Measurements from ENCODE around the gene GTSE1.
"Not testable (repeated sequence)": the region's sequence is repeated elsewhere in the genome, so short reads cannot be mapped to it uniquely, and the experiment has no call there.

The GTSE1 gene

DNA sequence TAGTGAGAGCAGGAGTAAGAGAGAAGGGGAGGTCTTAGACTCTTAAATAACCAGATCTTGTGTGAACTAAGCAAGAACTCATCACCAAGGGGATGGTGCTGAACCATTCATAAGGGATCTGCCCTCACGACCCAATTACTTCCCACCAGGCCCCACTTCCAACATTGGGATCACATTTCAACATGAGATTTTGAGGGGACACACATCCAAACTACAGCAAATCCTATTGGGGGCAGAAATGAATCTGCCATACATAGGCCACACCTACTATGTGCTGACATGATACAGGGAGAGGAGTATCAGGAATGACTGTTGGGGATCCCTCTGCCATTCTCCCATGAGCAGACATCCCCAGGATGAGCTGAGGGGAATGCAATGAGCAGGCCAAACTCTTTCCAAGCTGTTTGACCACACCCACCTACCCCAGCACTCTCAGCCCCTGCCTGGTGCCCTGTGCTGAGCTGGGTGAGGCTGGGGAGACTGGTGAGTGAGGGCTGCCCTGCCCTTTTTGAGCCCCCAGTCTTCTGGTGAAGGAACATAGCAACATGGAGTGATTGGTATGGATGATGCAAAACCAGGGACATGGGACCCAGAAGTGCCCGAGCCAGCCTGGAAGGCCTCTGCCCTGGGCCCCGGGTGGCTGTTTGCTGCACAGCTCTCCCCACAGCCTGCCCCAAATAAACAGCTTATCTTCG lies 1.2 kb upstream of the GTSE1 start:
- DNase-seq, result no peak

- no peak for DNase-seq
Measured at GRCh38 chr22:46297151-46297812, 612 bp downstream of the GTSE1 start.

DNA sequence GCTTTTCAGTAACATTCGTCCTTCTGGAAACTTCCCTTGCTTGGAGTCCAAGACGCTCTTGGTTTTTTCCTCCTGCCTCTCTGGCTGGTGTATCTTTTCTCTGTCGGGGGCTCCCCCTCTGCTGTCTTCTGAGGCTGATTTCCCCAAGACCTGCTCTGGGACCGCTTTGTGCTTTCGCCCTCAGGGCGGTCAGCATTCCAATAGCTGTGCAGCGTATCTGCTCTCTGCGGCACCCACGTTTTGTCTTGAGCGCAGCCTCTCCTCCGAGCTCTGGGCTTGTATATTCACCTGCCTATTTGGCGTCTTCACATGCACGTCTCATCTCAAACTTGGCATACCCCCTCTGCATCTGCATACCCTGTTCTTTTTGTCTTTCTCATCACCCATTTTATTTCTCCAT lies 2.4 kb downstream of the GTSE1 start:
- no peak for DNase-seq

DNA sequence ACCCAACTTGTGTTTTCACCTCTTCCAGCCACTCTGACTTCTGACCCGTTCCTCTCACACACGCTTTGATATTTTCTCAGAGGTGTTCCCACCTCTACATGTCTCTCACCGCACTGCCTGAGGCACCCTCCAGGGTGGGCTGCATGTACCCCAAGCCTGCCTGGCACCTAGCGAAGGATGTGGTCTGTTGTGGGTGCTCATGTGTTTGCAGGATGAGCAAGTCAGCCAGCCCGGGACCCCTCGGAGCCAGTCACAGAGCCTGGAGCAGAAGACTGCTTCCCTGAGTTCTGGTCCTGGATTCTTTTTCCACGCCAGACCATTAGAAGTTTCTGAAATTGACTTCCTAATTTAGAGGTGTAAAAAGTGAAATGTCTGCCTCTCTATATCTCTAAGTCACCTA lies 3.8 kb downstream of the GTSE1 start:
- DNase-seq, result no peak

DNA sequence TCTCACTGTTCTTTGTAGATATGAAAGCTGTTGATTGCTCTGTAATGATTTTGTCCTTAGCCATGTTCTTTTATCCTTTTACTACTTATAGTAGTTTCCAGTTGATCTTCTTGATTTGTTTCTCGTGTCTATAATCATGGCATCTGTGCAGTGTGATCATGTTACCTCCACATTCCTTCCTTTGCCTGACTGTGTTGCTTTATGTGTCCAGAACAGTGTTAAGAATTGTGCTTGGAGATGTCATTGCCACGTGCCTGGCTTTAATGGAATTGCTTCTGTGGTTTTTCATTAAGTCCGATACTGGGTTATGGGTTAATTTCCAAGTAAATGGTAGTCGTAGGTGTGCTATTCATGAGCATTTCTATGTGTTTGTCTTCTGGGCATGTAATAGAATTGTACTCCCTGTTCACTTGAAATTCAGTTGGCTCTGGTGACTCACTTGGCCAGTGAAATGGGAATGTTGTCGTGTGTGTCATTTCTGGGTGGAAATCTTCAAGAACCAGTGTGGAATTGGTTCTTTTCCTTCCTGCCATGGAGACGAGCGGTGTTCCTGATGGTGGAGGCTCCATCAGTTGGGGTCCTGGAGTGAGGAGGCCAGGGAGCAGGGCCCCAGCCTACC lies 6.8 kb downstream of the GTSE1 start:
- DNase-seq, result no peak

- DNase-seq, result no peak
Measured at GRCh38 chr22:46308283-46308988, 11.8 kb downstream of the GTSE1 start.

DNA sequence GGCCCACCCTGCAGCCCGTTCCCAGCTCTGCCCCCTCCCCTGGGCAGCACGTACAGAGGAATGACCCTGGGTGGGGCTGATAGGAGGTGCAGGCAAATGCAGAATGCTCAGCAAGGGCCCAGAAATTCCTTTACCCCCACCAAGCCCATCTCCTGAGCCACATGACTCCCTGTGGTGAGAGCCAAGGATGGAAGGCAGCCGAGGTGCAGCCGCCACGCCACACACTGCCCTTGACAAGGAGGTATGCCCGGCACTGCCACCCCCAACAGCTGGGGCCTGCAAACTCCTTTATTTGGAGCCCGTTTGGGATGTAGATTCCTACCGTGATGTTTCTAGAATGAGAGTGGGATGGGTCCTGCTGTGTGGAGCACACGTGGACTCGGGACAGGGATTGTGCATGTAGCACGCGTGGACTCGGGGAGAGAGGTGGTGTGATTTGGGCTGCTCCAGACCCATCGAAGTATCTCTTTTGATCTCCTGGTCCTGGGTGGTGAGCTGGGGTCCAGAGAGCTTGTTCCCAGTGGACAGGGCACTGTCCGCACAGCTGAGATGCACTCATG lies 12.9 kb downstream of the GTSE1 start:
- DNase-seq, result no peak

GRCh38 chr22:46312056-46312455 lies 15.4 kb downstream of the GTSE1 start:
- DNase-seq, result no peak

GRCh38 chr22:46312848-46313247 lies 16.2 kb downstream of the GTSE1 start:
- not testable (repeated sequence) for DNase-seq

GRCh38 chr22:46315976-46316375 lies 19.3 kb downstream of the GTSE1 start:
- DNase-seq, result no peak

GRCh38 chr22:46317646-46318045 lies 21.0 kb downstream of the GTSE1 start:
- DNase-seq, result no peak

- no peak for DNase-seq
Measured at GRCh38 chr22:46318576-46318975, 21.9 kb downstream of the GTSE1 start.

GRCh38 chr22:46319319-46319718 lies 22.6 kb downstream of the GTSE1 start:
- DNase-seq, result no peak

GRCh38 chr22:46320166-46320710 lies 23.6 kb downstream of the GTSE1 start:
- DNase-seq, result no peak

GRCh38 chr22:46320716-46321386 lies 24.2 kb downstream of the GTSE1 start:
- no peak for DNase-seq

DNA sequence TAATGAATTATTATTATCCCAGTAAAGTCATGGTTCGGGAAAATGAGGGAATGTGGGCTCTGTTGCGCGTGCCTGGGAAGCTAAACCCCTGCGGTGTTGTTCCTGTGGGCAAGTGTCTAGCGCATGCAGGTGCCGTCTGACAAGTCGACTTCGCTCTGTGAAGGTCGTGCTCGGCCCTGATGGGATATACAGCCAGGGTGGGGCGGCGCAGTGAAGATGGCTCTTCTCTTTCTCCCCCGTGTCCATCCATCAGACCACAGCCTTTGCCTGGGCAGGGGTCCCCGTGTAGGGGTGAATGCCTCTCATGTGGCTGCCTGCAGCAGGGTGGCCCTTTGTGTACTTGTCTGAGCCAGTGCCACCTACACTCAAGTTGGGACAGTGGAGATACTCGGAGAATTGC lies 26.0 kb downstream of the GTSE1 start:
- no peak for DNase-seq

DNA sequence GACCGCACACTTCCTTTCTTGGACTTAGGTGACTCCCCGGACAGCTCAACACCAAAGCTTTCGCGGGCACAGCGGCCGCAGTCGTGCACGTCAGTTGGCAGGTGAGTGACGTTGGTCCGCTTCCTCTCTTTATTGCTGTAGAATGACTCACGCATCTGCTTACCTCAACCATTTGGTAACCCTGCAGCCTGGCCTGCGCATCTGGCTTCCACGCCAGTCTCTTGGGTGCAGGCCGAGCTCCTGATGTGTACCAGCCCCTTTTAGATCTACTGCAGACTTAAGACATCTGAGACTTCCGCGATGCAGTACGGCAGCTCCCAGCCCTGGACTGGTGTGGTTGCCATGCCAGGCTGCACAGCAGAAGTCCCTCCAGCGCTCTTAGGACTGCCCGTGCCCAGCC lies 26.5 kb downstream of the GTSE1 start:
- DNase-seq, result no peak

- no peak for DNase-seq
Measured at GRCh38 chr22:46326066-46326680, 29.5 kb downstream of the GTSE1 start.

GRCh38 chr22:46327691-46328465 lies 31.2 kb downstream of the GTSE1 start:
- DNase-seq, result no peak

DNA sequence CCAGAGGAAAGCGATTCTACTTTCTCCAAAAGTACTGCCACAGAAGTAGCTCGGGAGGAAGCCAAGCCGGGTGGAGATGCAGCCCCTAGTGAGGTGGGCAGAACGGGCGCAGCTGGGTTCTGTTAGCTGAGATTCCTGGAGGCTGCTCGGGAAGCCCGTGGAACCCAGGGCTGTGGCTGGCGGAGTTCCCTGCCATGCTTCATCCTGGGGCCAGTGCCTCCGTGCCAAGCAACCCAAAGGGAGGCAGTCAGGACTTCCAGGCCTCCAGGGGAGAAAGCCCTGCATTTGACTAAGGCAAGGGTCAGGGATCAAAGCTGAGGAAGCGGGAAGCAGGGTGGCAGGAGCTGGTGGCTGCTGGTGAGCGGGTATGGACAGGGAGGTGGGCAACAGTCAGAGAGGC lies 32.1 kb downstream of the GTSE1 start:
- DNase-seq, result no peak

GRCh38 chr22:46329616-46330015 lies 32.9 kb downstream of the GTSE1 start:
- no peak for DNase-seq

Data from CD4-positive, alpha-beta T cell treated with Interleukin-4 for 1 hour (primary cell).